H1 (cell line): ENCODE measurements around the gene ANXA9. TPM values are rescaled to one million over a fixed set of nuclear protein-coding genes. Genes with fewer than 3 reads are reported as not detected.

ENCODE experiments used
- CTCF ChIA-PET: fragments of 300-600 bp; sonication (Branson Sonifier 250); formaldehyde crosslinking; loops from one replicate; lab custom pipeline; 2021; ENCODE audit not compliant: partially characterized antibody; lab: Charles Lee
- POLR2A ChIA-PET: fragments of 300-600 bp; sonication (Branson Sonifier 250); formaldehyde crosslinking; loops from one replicate; lab custom pipeline; 2021; ENCODE audit warnings: inconsistent platforms; ENCODE audit not compliant: partially characterized antibody; lab: Charles Lee
- DNase-seq, 2 experiments: peaks; one replicate each; pipeline versions ENCODE4 v3.0.0 to v3.0.0-alpha.2; 2010 to 2022; ENCODE audit warnings: low spot score in 2 of 2, low read depth in 1 of 2, mixed read lengths in 1 of 2
- FAIRE-seq: peaks from 2 replicates; lab custom pipeline; 2011; peaks lifted over from hg19 to GRCh38; lab: Jason Lieb, UNC
- H2AFZ ChIP-seq: 2 replicates; pipeline ENCODE4 v1.8.1; 2012; ENCODE audit warnings: low read length, inconsistent platforms
- H2AK5ac ChIP-seq: 2 replicates; pipeline ENCODE4 v1.6.1; 2013; ENCODE audit warnings: low read depth, low read length
- H2BK120ac ChIP-seq: replicated peaks from 2 replicates; pipeline ENCODE3; 2013; ENCODE audit warnings: low read depth, low read length, inconsistent platforms
- H2BK12ac ChIP-seq: 2 replicates; pipeline ENCODE4 v1.6.1; 2013; ENCODE audit warnings: low read depth, low read length
- H2BK15ac ChIP-seq: 2 replicates; pipeline ENCODE4 v1.6.1; 2013; ENCODE audit warnings: low read length
- H2BK20ac ChIP-seq: 2 replicates; pipeline ENCODE4 v1.6.1; 2013; ENCODE audit warnings: low read length
- H2BK5ac ChIP-seq: 2 replicates; pipeline ENCODE4 v1.6.1; 2013; ENCODE audit warnings: low read depth, low read length
- H3K14ac ChIP-seq: 2 replicates; pipeline ENCODE4 v1.6.1; 2013; ENCODE audit warnings: inconsistent platforms; ENCODE audit not compliant: insufficient read length
- H3K18ac ChIP-seq: 2 replicates; pipeline ENCODE4 v1.6.1; 2013; ENCODE audit warnings: low read length; ENCODE audit errors: extremely low read depth
- H3K23ac ChIP-seq: 2 replicates; pipeline ENCODE4 v1.6.1; 2013; ENCODE audit warnings: inconsistent platforms; ENCODE audit not compliant: insufficient read length
- H3K23me2 ChIP-seq: 2 replicates; pipeline ENCODE4 v1.6.1; 2013; ENCODE audit warnings: low read depth, low read length
- H3K27ac ChIP-seq: 2 replicates; pipeline ENCODE4 v1.6.1; 2011; ENCODE audit warnings: low read depth, low read length, inconsistent platforms
- H3K27me3 ChIP-seq, 4 experiments: replicated peaks in 1 of 4; 1 replicate in 1 of 4; 2 replicates in 3 of 4; pipeline versions ENCODE4 v1.6.1 to v1.8.1; 2011 to 2013; ENCODE audit warnings: low read length in 3 of 4, mild to moderate bottlenecking in 3 of 4, inconsistent platforms in 2 of 4, mixed read lengths in 2 of 4, moderate library complexity in 1 of 4; ENCODE audit not compliant: control insufficient read depth in 3 of 4, insufficient read depth in 3 of 4; ENCODE audit errors: extremely low read depth in 1 of 4
- H3K36me3 ChIP-seq, 4 experiments: 2 replicates each; pipeline versions ENCODE4 v1.6.1 to v1.8.1; 2011 to 2013; ENCODE audit warnings: mild to moderate bottlenecking in 4 of 4, low read length in 3 of 4, moderate library complexity in 2 of 4, control low read depth in 1 of 4, inconsistent platforms in 1 of 4; ENCODE audit not compliant: insufficient read depth in 4 of 4, control insufficient read depth in 2 of 4
- H3K4ac ChIP-seq: replicated peaks from 2 replicates; pipeline ENCODE3; 2013; ENCODE audit warnings: low read length, low read depth, mixed read lengths, inconsistent platforms; ENCODE audit not compliant: insufficient read length
- H3K4me1 ChIP-seq, 4 experiments: replicated peaks in 1 of 4; 1 replicate in 1 of 4; 2 replicates in 3 of 4; pipeline versions ENCODE4 v1.6.1 to v1.8.1; 2011 to 2013; ENCODE audit warnings: low read length in 3 of 4, inconsistent platforms in 2 of 4, mixed read lengths in 1 of 4; ENCODE audit not compliant: insufficient read depth in 4 of 4, control insufficient read depth in 3 of 4
- H3K4me2 ChIP-seq, 2 experiments: 2 replicates each; pipeline versions ENCODE4 v1.6.1 to v1.8.1; 2011 to 2013; ENCODE audit warnings: low read depth in 2 of 2, low read length in 2 of 2, control low read depth in 1 of 2, inconsistent platforms in 1 of 2, mild to moderate bottlenecking in 1 of 2; ENCODE audit not compliant: insufficient read depth in 1 of 2
- H3K4me3 ChIP-seq, 4 experiments: fragments of 200-600, 300-600 bp in 1 of 4; sonication (generic), shearing (Covaris generic), sonication (Bioruptor Twin) in 1 of 4; 2 replicates each; pipeline versions ENCODE4 v1.5.1 to v1.8.1; 2011 to 2016; ENCODE audit warnings: low read length in 4 of 4, low read depth in 3 of 4, control low read depth in 2 of 4, inconsistent platforms in 2 of 4, mild to moderate bottlenecking in 2 of 4, mixed read lengths in 1 of 4, moderate library complexity in 1 of 4; ENCODE audit not compliant: insufficient read depth in 2 of 4; ENCODE audit errors: extremely low read depth in 1 of 4
- H3K56ac ChIP-seq: replicated peaks from 2 replicates; pipeline ENCODE3; 2013; ENCODE audit warnings: low read depth, mild to moderate bottlenecking, mixed read lengths, low read length, inconsistent platforms; ENCODE audit not compliant: insufficient read length
- H3K79me1 ChIP-seq: 2 replicates; pipeline ENCODE4 v1.6.1; 2013; ENCODE audit warnings: low read depth, low read length, control low read depth
- H3K79me2 ChIP-seq, 2 experiments: 2 replicates each; pipeline versions ENCODE4 v1.6.1 to v1.8.1; 2012 to 2013; ENCODE audit warnings: low read length in 2 of 2, mild to moderate bottlenecking in 2 of 2, inconsistent platforms in 1 of 2; ENCODE audit not compliant: insufficient read depth in 2 of 2, control insufficient read depth in 1 of 2
- H3K9ac ChIP-seq, 4 experiments: replicated peaks in 1 of 4; 1 replicate in 1 of 4; 2 replicates in 3 of 4; pipeline versions ENCODE4 v1.6.1 to v1.8.1; 2011 to 2013; ENCODE audit warnings: low read depth in 3 of 4, low read length in 3 of 4, control low read depth in 2 of 4, mild to moderate bottlenecking in 2 of 4, moderate library complexity in 2 of 4, inconsistent platforms in 1 of 4; ENCODE audit errors: extremely low read depth in 1 of 4
- H3K9me3 ChIP-seq, 2 experiments: 2 replicates each; pipeline versions ENCODE4 v1.6.1 to v1.8.1; 2012 to 2013; ENCODE audit warnings: mild to moderate bottlenecking in 2 of 2, moderate library complexity in 2 of 2, control low read depth in 1 of 2, inconsistent platforms in 1 of 2, low read depth in 1 of 2, low read length in 1 of 2, mixed read lengths in 1 of 2; ENCODE audit not compliant: insufficient read depth in 2 of 2
- H4K20me1 ChIP-seq, 2 experiments: replicated peaks in 1 of 2; 2 replicates each; pipeline versions ENCODE3 to v1.8.1; 2011 to 2013; ENCODE audit warnings: inconsistent platforms in 2 of 2, low read length in 2 of 2, mild to moderate bottlenecking in 1 of 2; ENCODE audit not compliant: insufficient read depth in 2 of 2, control insufficient read depth in 1 of 2
- H4K5ac ChIP-seq: 2 replicates; pipeline ENCODE4 v1.6.1; 2013; ENCODE audit warnings: low read length, low read depth, mixed read lengths, inconsistent platforms; ENCODE audit not compliant: insufficient read length
- H4K8ac ChIP-seq: 2 replicates; pipeline ENCODE4 v1.8.0; 2013; ENCODE audit warnings: mild to moderate bottlenecking, moderate library complexity, low read length, inconsistent platforms; ENCODE audit not compliant: insufficient read depth; ENCODE audit errors: extremely low read depth
- H4K91ac ChIP-seq: replicated peaks from 2 replicates; pipeline ENCODE3; 2013; ENCODE audit warnings: low read length, mixed read lengths, inconsistent platforms; ENCODE audit not compliant: insufficient read length
- CTBP2 ChIP-seq: IDR thresholded peaks from 2 replicates; pipeline ENCODE4 v1.7.0; 2011; ENCODE audit warnings: borderline replicate concordance, mild to moderate bottlenecking, moderate library complexity, mixed read lengths, low read length; ENCODE audit not compliant: insufficient read depth, insufficient read length
- CTCF ChIP-seq, 3 experiments: IDR thresholded peaks; 1 replicate in 2 of 3; 2 replicates in 1 of 3; pipeline versions ENCODE4 v1.5.1 to v1.6.1; 2011; ENCODE audit warnings: low read length in 3 of 3, mild to moderate bottlenecking in 3 of 3, inconsistent platforms in 2 of 3, low read depth in 1 of 3, moderate library complexity in 1 of 3; ENCODE audit not compliant: insufficient read depth in 1 of 3; ENCODE audit errors: control extremely low read depth in 1 of 3
- HDAC6 ChIP-seq: IDR thresholded peaks from one replicate; pipeline ENCODE4 v1.7.1; 2012; ENCODE audit warnings: low read depth, mild to moderate bottlenecking, inconsistent platforms, low read length, moderate library complexity
- NRF1 ChIP-seq: IDR thresholded peaks from 2 replicates; pipeline ENCODE4 v1.6.1; 2011; ENCODE audit warnings: mild to moderate bottlenecking, low read depth, low read length, improper control_type of control experiment
- POU5F1 ChIP-seq: IDR thresholded peaks from 2 replicates; pipeline ENCODE4 v1.6.1; 2011; ENCODE audit warnings: low read depth, mild to moderate bottlenecking, low read length, moderate library complexity
- SAP30 ChIP-seq: fragments of 300-600 bp; sonication (generic); IDR thresholded peaks from 2 replicates; pipeline ENCODE4 v1.7.1; 2012; ENCODE audit warnings: low read length, moderate library complexity, mild to moderate bottlenecking, inconsistent platforms; ENCODE audit not compliant: insufficient read depth, insufficient replicate concordance
- TAF1 ChIP-seq: IDR thresholded peaks from 2 replicates; pipeline ENCODE4 v1.6.1; 2011; ENCODE audit warnings: mild to moderate bottlenecking, low read depth, low read length
- TBP ChIP-seq: IDR thresholded peaks from 2 replicates; pipeline ENCODE4 v1.6.1; 2011; ENCODE audit warnings: low read depth, low read length, improper control_type of control experiment
- WGBS, 2 experiments: shearing (Covaris generic) in 1 of 2; methylation state at CpG; one replicate each; pipeline versions ENCODE4 v1.1.6 to v1.1.7; 2013 to 2015; ENCODE audit warnings: low lambda C conversion rate in 2 of 2, mixed read lengths in 2 of 2, inconsistent platforms in 1 of 2, low coverage in 1 of 2, missing lambda C conversion rate in 1 of 2; ENCODE audit not compliant: insufficient replicate concordance in 2 of 2, insufficient coverage in 1 of 2, insufficient read length in 1 of 2; ENCODE audit errors: extremely low coverage in 1 of 2, missing lambda C conversion rate in 1 of 2; 5-methylcytosine and 5-hydroxymethylcytosine counted together
- polyA plus RNA-seq, 7 experiments: library from polyadenylated mRNA; depleted of rRNA in 3 of 7; stranded (reverse) in 5 of 7; unstranded in 2 of 7; fragments of >200 nt in 5 of 7; fragments of 200-250 nt in 2 of 7; gene quantifications; 1 replicate in 5 of 7; 2 replicates in 1 of 7; 4 replicates in 1 of 7; pipeline versions ENCODE4 v1.2.1 to v1.2.3, GENCODE V29; 2011 to 2013; ENCODE audit warnings: missing spikeins in 2 of 7, mixed read lengths in 2 of 7
- total RNA-seq: library from RNA; stranded (reverse); fragmentation: NEBNext Ultra II Directional; extraction: Animal tissue kit (Norgen Biotek cat#: 25700); gene quantifications from 2 replicates; pipeline ENCODE4 v1.2.1, GENCODE V29; 2021

ANXA9 gene
- total and polyA plus RNA-seq, 2 of the 8 experiments (the other 6 are each of a cell fraction or from before 2014, with no cell fraction given): 1.8 to 3.5 TPM

GRCh38 chr1:151006327-151007052 lies 24.4 kb downstream of the ANXA9 start, which contains the start of gene MINDY1:
Gene MINDY1, minus strand, starts transcription at chr1:151006902. Its CDS starts 4,285 bp downstream, at chr1:151002617.
- H2AFZ ChIP-seq: peak within 1 kb of the TSS; percentile 89
- H4K5ac ChIP-seq: peak within 1 kb of the TSS; percentile 55
- peak; percentile 39 for FAIRE-seq
- no peaks in the 10 kb centered on the region for H3K79me1 ChIP-seq
- H3K4me3 ChIP-seq: peak within 1 kb of the TSS; percentile 6 to 94 (median 41); a peak in 7 of 8 replicates
- no peak within 1 kb of the TSS for H2BK120ac ChIP-seq
- peak within 1 kb of the TSS; percentile 53 for H3K27ac ChIP-seq
- H2BK12ac ChIP-seq: peak within 1 kb of the TSS; percentile 33; the same call in 1 of the 2 replicates
- no peak within 1 kb of the TSS for H4K91ac ChIP-seq
- POLR2A ChIA-PET: interaction anchor here (0.6 to 3.1 kb wide), 24 partner anchors 8 to 436 kb away, joined by 3 to 28 read pairs (median 4); partner anchors contain the start of genes ANXA9, C1orf56, CDC42SE1 and CERS2
- H3K4me1 ChIP-seq: peaks cover 9 to 12% (median 9%) of the 10 kb centered on the region in 4 experiments; a peak in 6 of 7 replicates
- no peak within 1 kb of the TSS for H3K23ac ChIP-seq
- peaks cover 0 to 5% of the 10 kb centered on the region in 2 experiments; a peak in 2 of 4 replicates for H3K79me2 ChIP-seq
- H3K9me3 ChIP-seq: no peaks in the 10 kb centered on the region
- 0 out of 2 replicates have a peak within 1 kb of the TSS, but pooled peaks have one; percentile 3 for H2BK20ac ChIP-seq
- H3K9ac ChIP-seq: peak within 1 kb of the TSS in 3 of 4 experiments; percentile 8 to 40 (median 36); a peak in 2 of 7 replicates
- no peak within 1 kb of the TSS; the same call in 1 of the 2 replicates for H2AK5ac ChIP-seq
- WGBS, 2 experiments: 19% methylated on average over 18 of the region's 18 CpGs; no CpG with 5 or more reads in 1 of the 2 experiments
- peak within 1 kb of the TSS; percentile 58 for H4K8ac ChIP-seq
- H3K4ac ChIP-seq: peak within 1 kb of the TSS; percentile 15
- H3K18ac ChIP-seq: no peak within 1 kb of the TSS; the same call in 1 of the 2 replicates
- no peak within 1 kb of the TSS for H3K56ac ChIP-seq
- no peaks in the 10 kb centered on the region for H3K27me3 ChIP-seq
- peak within 1 kb of the TSS; percentile 29; the same call in 1 of the 2 replicates for H2BK5ac ChIP-seq
- no peak within 1 kb of the TSS for H3K14ac ChIP-seq
- no peaks in the 10 kb centered on the region for H3K36me3 ChIP-seq
- peaks cover 5% of the 10 kb centered on the region for H3K23me2 ChIP-seq
- H2BK15ac ChIP-seq: no peak within 1 kb of the TSS
- DNase-seq: peak; percentile 33 to 67
- CTCF ChIA-PET: interaction anchor here (0.6 to 7.8 kb wide), 28 partner anchors 11 to 666 kb away, joined by 3 to 142 read pairs (median 4); partner anchors contain the start of genes ANXA9, C1orf56, CDC42SE1 and TNFAIP8L2
- H4K20me1 ChIP-seq: no peaks in the 10 kb centered on the region
- peak within 1 kb of the TSS; percentile 71 to 87 for H3K4me2 ChIP-seq
- TF ChIP-seq CTBP2 (no peak), CTCF (IDR thresholded peaks at IDR 0.05; ENCODE audit: control extremely low read depth in 1 of 3, insufficient read depth in 1 of 3, low read depth in 1 of 3, low read length in 3 of 3) (peak; percentile 53 to 70 (median 62)), TAF1 (peak; percentile 66), TBP (no peak), HDAC6 (no peak), POU5F1 (no peak), SAP30 (peak; percentile 44), NRF1 (no peak)
